ENCODE measurements around the gene ACAP3. TPM values are rescaled to one million over a fixed set of nuclear protein-coding genes. Genes with fewer than 3 reads are reported as not detected.

Gene ACAP3
- total RNA-seq, 2 donors from 2014 or later = 43.2 to 58.6 TPM

GRCh38 chr1:1262758-1263157 lies 45.0 kb downstream of the ACAP3 start:
- H3K9me3 ChIP-seq = no peaks in the 10 kb centered on the region
- no peaks in the 10 kb centered on the region for H3K4me1 ChIP-seq (replicated peaks)
- no peaks in the 10 kb centered on the region for H3K27me3 ChIP-seq (replicated peaks; ENCODE audit: insufficient read depth)
- intact Hi-C loops (cut with DNase I) = no loop called here
- DNase-seq (ENCODE audit: low spot score) = no peak
- no peak overlapping the region for H3K4me3 ChIP-seq
- H3K27ac ChIP-seq = no peak overlapping the region
- TF ChIP-seq POLR2A (IDR thresholded peaks at IDR 0.05) (no peak), POLR2AphosphoS5 (IDR thresholded peaks at IDR 0.05) (no peak), CTCF (IDR thresholded peaks at IDR 0.05) (no peak)
- H3K36me3 ChIP-seq = peaks cover 0 to 10% of the 10 kb centered on the region in 2 donors
- 79% methylated on average over 8 of the region's 8 CpGs for WGBS

DNA sequence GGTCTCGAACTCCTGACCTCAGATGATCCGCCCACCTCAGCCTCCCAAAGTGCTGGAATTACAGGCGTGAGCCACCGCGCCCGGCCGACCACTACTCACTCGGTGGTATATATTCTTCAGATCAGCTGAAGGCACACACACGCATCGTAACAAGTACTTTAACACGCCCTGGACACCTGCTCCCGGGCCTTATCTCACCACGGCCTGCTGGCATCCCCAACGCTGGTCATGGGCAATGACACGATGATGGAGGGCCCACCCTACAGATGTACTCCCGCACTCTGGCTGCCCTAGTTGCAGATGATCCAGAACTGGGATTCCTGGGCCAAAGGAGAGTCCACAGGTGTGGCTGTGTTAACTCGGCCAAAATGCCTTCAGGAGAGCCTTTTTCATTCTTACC lies 45.7 kb downstream of the ACAP3 start:
- H3K27ac ChIP-seq = no peak overlapping the region
- H3K4me3 ChIP-seq = no peak overlapping the region
- no peak for TF ChIP-seq POLR2A (IDR thresholded peaks at IDR 0.05)
- TF ChIP-seq POLR2AphosphoS5 (IDR thresholded peaks at IDR 0.05) = no peak
- no peak for TF ChIP-seq CTCF (IDR thresholded peaks at IDR 0.05)
- 96% methylated on average over 17 of the region's 17 CpGs for WGBS
- no peaks in the 10 kb centered on the region for H3K9me3 ChIP-seq
- DNase-seq (ENCODE audit: low spot score) = no peak
- H3K27me3 ChIP-seq (replicated peaks; ENCODE audit: insufficient read depth) = no peaks in the 10 kb centered on the region
- no peaks in the 10 kb centered on the region for H3K4me1 ChIP-seq (replicated peaks)
- intact Hi-C loops (cut with DNase I) = no loop called here
- H3K36me3 ChIP-seq = peaks cover 0 to 10% of the 10 kb centered on the region in 2 donors

GRCh38 chr1:1260843-1261560 lies 46.7 kb downstream of the ACAP3 start:
- H3K36me3 ChIP-seq = peaks cover 0 to 16% of the 10 kb centered on the region in 2 donors
- WGBS = 78% methylated on average over 16 of the region's 16 CpGs
- H3K4me3 ChIP-seq = no peak overlapping the region
- intact Hi-C loops (cut with DNase I) = no loop called here
- H3K27ac ChIP-seq = no peak overlapping the region
- no peak for TF ChIP-seq CTCF (IDR thresholded peaks at IDR 0.05)
- no peaks in the 10 kb centered on the region for H3K9me3 ChIP-seq
- H3K27me3 ChIP-seq (replicated peaks; ENCODE audit: insufficient read depth) = no peaks in the 10 kb centered on the region
- no peaks in the 10 kb centered on the region for H3K4me1 ChIP-seq (replicated peaks)
- no peak for DNase-seq (ENCODE audit: low spot score)

- WGBS = 84% methylated on average over 26 of the region's 26 CpGs
- Histone ChIP-seq H3K36me3 (peaks cover 4 to 17% of the 10 kb centered on the region in 2 donors), H3K9me3 (no peaks in the 10 kb centered on the region), H3K4me3 (no peak overlapping the region), H3K27ac (no peak overlapping the region), H3K27me3 (replicated peaks; ENCODE audit: insufficient read depth) (no peaks in the 10 kb centered on the region), H3K4me1 (replicated peaks) (no peaks in the 10 kb centered on the region)
- DNase-seq (ENCODE audit: low spot score) = no peak
- TF ChIP-seq POLR2AphosphoS5 (IDR thresholded peaks at IDR 0.05) = no peak
- no peak for TF ChIP-seq CTCF (IDR thresholded peaks at IDR 0.05)
- no peak for TF ChIP-seq POLR2A (IDR thresholded peaks at IDR 0.05)
- intact Hi-C loops (cut with DNase I) = no loop called here
Observed at GRCh38 chr1:1259951-1260600, 47.7 kb downstream of the ACAP3 start.

GRCh38 chr1:1259540-1259939 lies 48.2 kb downstream of the ACAP3 start:
- no peak overlapping the region for H3K27ac ChIP-seq
- H3K27me3 ChIP-seq (replicated peaks; ENCODE audit: insufficient read depth) = no peaks in the 10 kb centered on the region
- 91% methylated on average over 18 of the region's 18 CpGs for WGBS
- TF ChIP-seq POLR2A (IDR thresholded peaks at IDR 0.05) (no peak), POLR2AphosphoS5 (IDR thresholded peaks at IDR 0.05) (no peak), CTCF (IDR thresholded peaks at IDR 0.05) (no peak)
- no peak overlapping the region for H3K4me3 ChIP-seq
- no peak for DNase-seq (ENCODE audit: low spot score)
- intact Hi-C loops (cut with DNase I) = no loop called here
- H3K36me3 ChIP-seq = peaks cover 5 to 17% of the 10 kb centered on the region in 2 donors
- H3K9me3 ChIP-seq = no peaks in the 10 kb centered on the region
- H3K4me1 ChIP-seq (replicated peaks) = no peaks in the 10 kb centered on the region

Measured in prostate gland (tissue), 2 donors.